K562 (cell line): Measurements from ENCODE around the gene CCDC82. TPM values are rescaled to one million over a fixed set of nuclear protein-coding genes. Genes with fewer than 3 reads are reported as not detected.

Source experiments
- ADNP ChIP-seq: fragments of 200-800 bp; sonication (Bioruptor generic); IDR thresholded peaks from 2 replicates; pipeline ENCODE4 v1.6.1; 2016; ENCODE audit warnings: missing genetic modification characterization, missing compliant biosample characterization
- CBFA2T3 ChIP-seq: fragments of 450-650 bp; IDR thresholded peaks from 2 replicates; pipeline ENCODE4 v1.6.1; 2017
- CEBPB ChIP-seq: fragments of 450-650 bp; IDR thresholded peaks from 2 replicates; pipeline ENCODE4 v1.6.1; 2016; ENCODE audit warnings: missing genetic modification characterization, missing compliant biosample characterization
- COPS2 ChIP-seq: fragments of 450-650 bp; conservative IDR thresholded peaks from 2 replicates; pipeline ENCODE4 v1.6.1; 2016; ENCODE audit warnings: mild to moderate bottlenecking, moderate library complexity
- CREB1 ChIP-seq, 2 experiments: sonication (generic) in 1 of 2; formaldehyde crosslinking in 1 of 2; IDR thresholded peaks; 2 replicates each; pipeline versions ENCODE4 v1.6.1 to v1.8.0; 2012 to 2022; ENCODE audit warnings: inconsistent platforms in 1 of 2, mild to moderate bottlenecking in 1 of 2, missing genetic modification reagents in 1 of 2, moderate library complexity in 1 of 2
- EP300 ChIP-seq: IDR thresholded peaks from 2 replicates; pipeline ENCODE4 v1.6.1; 2012; ENCODE audit warnings: low read length, improper control_type of control experiment
- HDAC2 ChIP-seq: fragments of 450-650 bp; IDR thresholded peaks from 2 replicates; pipeline ENCODE4 v1.6.1; 2016; ENCODE audit warnings: mild to moderate bottlenecking
- HES1 ChIP-seq: fragments of 450-650 bp; IDR thresholded peaks from 2 replicates; pipeline ENCODE4 v1.6.1; 2016; ENCODE audit warnings: low read depth, mild to moderate bottlenecking, moderate library complexity
- HMG20B ChIP-seq: fragments of 250-450 bp; sonication (Bioruptor Pico); IDR thresholded peaks from 2 replicates; pipeline ENCODE4 v1.5.0; 2021; ENCODE audit warnings: mild to moderate bottlenecking
- KLF1 ChIP-seq: fragments of 450-650 bp; IDR thresholded peaks from 2 replicates; pipeline ENCODE4 v1.6.1; 2016; ENCODE audit warnings: missing genetic modification characterization, missing compliant biosample characterization
- KLF16 ChIP-seq: IDR thresholded peaks from 2 replicates; pipeline ENCODE4 v1.6.1; 2016; ENCODE audit warnings: antibody characterized with exemption
- LEF1 ChIP-seq: fragments of 450-650 bp; IDR thresholded peaks from 2 replicates; pipeline ENCODE4 v1.6.1; 2016; ENCODE audit warnings: mild to moderate bottlenecking
- MAFF ChIP-seq: IDR thresholded peaks from 2 replicates; pipeline ENCODE4 v1.6.1; 2012; ENCODE audit warnings: low read length, improper control_type of control experiment
- MAZ ChIP-seq, 2 experiments: fragments of 450-650 bp in 1 of 2; sonication (generic) in 1 of 2; formaldehyde crosslinking; IDR thresholded peaks in 1 of 2; conservative IDR thresholded peaks in 1 of 2; 2 replicates each; pipeline versions ENCODE4 v1.4.0 to v1.5.0; 2020; ENCODE audit warnings: mild to moderate bottlenecking in 1 of 2, missing genetic modification reagents in 1 of 2
- MBD2 ChIP-seq: sonication (generic); IDR thresholded peaks from 2 replicates; pipeline ENCODE4 v1.6.1; 2016; ENCODE audit warnings: low read depth, borderline replicate concordance
- POLR3G ChIP-seq: IDR thresholded peaks from 2 replicates; pipeline ENCODE4 v1.6.1; 2011; ENCODE audit not compliant: insufficient read length, insufficient replicate concordance; ENCODE audit errors: extremely low read depth
- PURB ChIP-seq: sonication (generic); formaldehyde crosslinking; IDR thresholded peaks from 2 replicates; pipeline ENCODE4 v1.9.0; 2021; ENCODE audit warnings: low read depth, mild to moderate bottlenecking, missing genetic modification reagents
- SREBF2 ChIP-seq: sonication (generic); formaldehyde crosslinking; IDR thresholded peaks from 2 replicates; pipeline ENCODE4 v1.4.0; 2020; ENCODE audit warnings: mild to moderate bottlenecking, missing genetic modification reagents
- ZFP36 ChIP-seq: fragments of 150-350 bp; IDR thresholded peaks from 2 replicates; pipeline ENCODE4 v1.6.1; 2018; ENCODE audit warnings: low read length, low read depth; ENCODE audit not compliant: partially characterized antibody
- ZFX ChIP-seq: sonication (generic); formaldehyde crosslinking; IDR thresholded peaks from 2 replicates; pipeline ENCODE4 v1.8.0; 2022; ENCODE audit warnings: mild to moderate bottlenecking, missing genetic modification reagents, moderate library complexity
- ZNF445 ChIP-seq: fragments of 250-450 bp; sonication (Bioruptor Pico); IDR thresholded peaks from 2 replicates; pipeline ENCODE4 v1.4.0; 2020; ENCODE audit warnings: low read depth, mild to moderate bottlenecking, moderate library complexity
- polyA plus RNA-seq, 8 experiments: library from polyadenylated mRNA; depleted of rRNA in 4 of 8; stranded (reverse) in 5 of 8; unstranded in 3 of 8; fragments of >200 nt; fragmentation: Nextera tagmentation in 2 of 8; fragmentation: Illumina TruSeq in 1 of 8; extraction: Ambion mirVana in 2 of 8; extraction: Trizol in 1 of 8; gene quantifications; 2 replicates each; pipeline versions ENCODE4 v1.2.1 to v1.2.3, GENCODE V29; 2011 to 2014; ENCODE audit warnings: inconsistent platforms in 1 of 8, missing spikeins in 1 of 8
- total RNA-seq, 7 experiments: library from RNA; depleted of rRNA in 6 of 7; stranded (reverse); fragments of >200 nt in 6 of 7; fragmentation: Illumina TruSeq in 2 of 7; extraction: Trizol in 2 of 7; gene quantifications; 2 replicates each; pipeline versions ENCODE4 v1.2.1 to v1.2.3, GENCODE V29; 2011 to 2021; ENCODE audit warnings: low replicate concordance in 1 of 7
- TF ChIP-seq, protein P1 (sequence below): fragments of 200-800 bp; sonication (Bioruptor generic); IDR thresholded peaks from 2 replicates; pipeline ENCODE4 v1.6.1; 2017; ENCODE audit warnings: missing genetic modification characterization, missing compliant biosample characterization
- TF ChIP-seq, protein P2 (sequence below): fragments of 250-450 bp; sonication (Bioruptor Pico); IDR thresholded peaks from 2 replicates; pipeline ENCODE4 v1.9.0; 2021; ENCODE audit warnings: mild to moderate bottlenecking, inconsistent platforms
- TF ChIP-seq, protein P3 (sequence below), 2 experiments: fragments of 250-450 bp in 1 of 2; fragments of 450-650 bp in 1 of 2; sonication (Bioruptor Pico) in 1 of 2; IDR thresholded peaks; 2 replicates each; pipeline versions ENCODE4 v1.6.1 to v1.8.0; 2016 to 2021; ENCODE audit warnings: mild to moderate bottlenecking in 2 of 2, moderate library complexity in 2 of 2, missing compliant biosample characterization in 1 of 2, missing genetic modification characterization in 1 of 2

CCDC82 gene
- total and polyA plus RNA-seq, 9 of the 15 experiments (the other 6 are each of a cell fraction or from before 2014, with no cell fraction given) = 12.5 to 51.3 (median 24.5) TPM

DNA sequence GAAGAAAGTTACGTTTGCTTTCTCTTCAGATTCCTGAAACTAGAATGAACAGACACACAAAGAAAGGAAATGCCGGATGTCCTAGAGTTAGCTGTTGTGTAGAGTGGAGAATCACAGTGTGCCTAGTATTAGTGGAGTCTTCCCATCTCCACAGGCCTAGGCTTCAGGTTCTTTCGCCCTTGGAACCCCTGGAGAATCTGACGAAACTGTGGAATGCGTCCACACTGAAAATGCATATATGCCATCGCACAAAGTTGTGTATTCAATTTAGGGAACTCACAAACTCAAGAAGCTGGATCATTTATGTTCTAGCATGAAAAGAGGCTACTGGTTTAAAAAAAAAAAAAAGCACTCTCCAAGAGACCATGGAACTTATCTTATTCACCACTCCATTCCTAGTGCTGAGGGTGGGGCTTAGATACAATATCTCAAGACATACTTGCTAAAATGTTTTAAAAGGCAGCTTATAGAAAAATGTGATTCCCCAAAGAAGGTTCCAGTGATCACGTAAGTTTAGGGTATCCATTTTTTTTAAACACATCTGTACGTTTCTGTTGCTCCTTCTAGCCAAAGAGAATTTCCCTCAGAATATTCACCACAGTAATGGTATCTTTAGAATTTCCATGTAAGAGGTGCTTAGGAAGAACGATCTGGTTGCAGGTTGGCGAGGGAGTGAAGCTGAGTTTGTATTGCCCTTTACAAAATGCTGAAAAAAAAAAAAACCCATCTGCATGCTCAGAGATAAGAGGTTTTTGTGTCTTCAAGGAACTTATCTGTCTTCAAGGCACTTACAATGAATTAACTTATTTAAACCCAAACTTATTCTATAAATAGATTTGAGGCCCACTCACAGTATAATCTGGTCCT is 66.7 kb downstream of the CCDC82 start (continued):
- TF ChIP-seq CREB1 (IDR thresholded peaks at IDR 0.05) (0 out of 2 replicates have a peak, but pooled peaks have one; percentile 5), CREB1 (CRISPR knock-in tag; IDR thresholded peaks at IDR 0.05) (no peak), ZFP36 (no peak), MBD2 (0 out of 2 replicates have a peak, but pooled peaks have one; percentile 12), LEF1 (peak; percentile 33; the same call in 1 of the 2 replicates), ADNP (peak; percentile 73), HMG20B (CRISPR knock-in tag) (no peak), POLR3G (no peak), CEBPB (tag) (no peak), EP300 (peak; percentile 26; the same call in 1 of the 2 replicates), CBFA2T3 (peak; percentile 72), ZFX (CRISPR knock-in tag) (no peak), COPS2 (no peak), HES1 (no peak), KLF1 (tag) (no peak), KLF16 (no peak), MAFF (no peak), ZNF445 (CRISPR knock-in tag) (no peak), MAZ (CRISPR knock-in tag; conservative IDR thresholded peaks at IDR 0.05 in 1 of 2, IDR thresholded peaks at IDR 0.05 in 1 of 2) (no peak), PURB (CRISPR knock-in tag) (no peak), HDAC2 (no peak; the same call in 1 of the 2 replicates), SREBF2 (CRISPR knock-in tag) (no peak)
- TF ChIP-seq, protein P1, sequence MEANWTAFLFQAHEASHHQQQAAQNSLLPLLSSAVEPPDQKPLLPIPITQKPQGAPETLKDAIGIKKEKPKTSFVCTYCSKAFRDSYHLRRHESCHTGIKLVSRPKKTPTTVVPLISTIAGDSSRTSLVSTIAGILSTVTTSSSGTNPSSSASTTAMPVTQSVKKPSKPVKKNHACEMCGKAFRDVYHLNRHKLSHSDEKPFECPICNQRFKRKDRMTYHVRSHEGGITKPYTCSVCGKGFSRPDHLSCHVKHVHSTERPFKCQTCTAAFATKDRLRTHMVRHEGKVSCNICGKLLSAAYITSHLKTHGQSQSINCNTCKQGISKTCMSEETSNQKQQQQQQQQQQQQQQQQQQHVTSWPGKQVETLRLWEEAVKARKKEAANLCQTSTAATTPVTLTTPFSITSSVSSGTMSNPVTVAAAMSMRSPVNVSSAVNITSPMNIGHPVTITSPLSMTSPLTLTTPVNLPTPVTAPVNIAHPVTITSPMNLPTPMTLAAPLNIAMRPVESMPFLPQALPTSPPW (CRISPR knock-in tag) = peak; percentile 33; the same call in 1 of the 2 replicates
- TF ChIP-seq, protein P2, sequence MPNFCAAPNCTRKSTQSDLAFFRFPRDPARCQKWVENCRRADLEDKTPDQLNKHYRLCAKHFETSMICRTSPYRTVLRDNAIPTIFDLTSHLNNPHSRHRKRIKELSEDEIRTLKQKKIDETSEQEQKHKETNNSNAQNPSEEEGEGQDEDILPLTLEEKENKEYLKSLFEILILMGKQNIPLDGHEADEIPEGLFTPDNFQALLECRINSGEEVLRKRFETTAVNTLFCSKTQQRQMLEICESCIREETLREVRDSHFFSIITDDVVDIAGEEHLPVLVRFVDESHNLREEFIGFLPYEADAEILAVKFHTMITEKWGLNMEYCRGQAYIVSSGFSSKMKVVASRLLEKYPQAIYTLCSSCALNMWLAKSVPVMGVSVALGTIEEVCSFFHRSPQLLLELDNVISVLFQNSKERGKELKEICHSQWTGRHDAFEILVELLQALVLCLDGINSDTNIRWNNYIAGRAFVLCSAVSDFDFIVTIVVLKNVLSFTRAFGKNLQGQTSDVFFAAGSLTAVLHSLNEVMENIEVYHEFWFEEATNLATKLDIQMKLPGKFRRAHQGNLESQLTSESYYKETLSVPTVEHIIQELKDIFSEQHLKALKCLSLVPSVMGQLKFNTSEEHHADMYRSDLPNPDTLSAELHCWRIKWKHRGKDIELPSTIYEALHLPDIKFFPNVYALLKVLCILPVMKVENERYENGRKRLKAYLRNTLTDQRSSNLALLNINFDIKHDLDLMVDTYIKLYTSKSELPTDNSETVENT (CRISPR knock-in tag) = no peak
- TF ChIP-seq, protein P3, sequence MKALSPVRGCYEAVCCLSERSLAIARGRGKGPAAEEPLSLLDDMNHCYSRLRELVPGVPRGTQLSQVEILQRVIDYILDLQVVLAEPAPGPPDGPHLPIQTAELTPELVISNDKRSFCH (CRISPR knock-in tag; IDR thresholded peaks at IDR 0.05) = no peak
- TF ChIP-seq, protein P3 (tag; IDR thresholded peaks at IDR 0.05) = peak; percentile 53
